IMR-90 (cell line): Measurements from ENCODE around the gene SUPT16H. TPM values are rescaled to one million over a fixed set of nuclear protein-coding genes. Genes with fewer than 3 reads are reported as not detected.

Experiments
- ATAC-seq: fragments of 200-7000 bp; cut with Tn5 transposase; 2 replicates; pipeline ENCODE4 v1.9.1; 2020; ENCODE audit warnings: low read depth, mild to moderate bottlenecking, moderate library complexity
- BruUV-seq: library from RNA; stranded (reverse); fragments of 400-500 nt; replicated peaks from 2 replicates; lab custom pipeline; 2021; lab: Mats Ljungman, UMichigan
- CTCF ChIA-PET: fragments of 300-600 bp; formaldehyde crosslinking; extraction: SDS; loops from one replicate; lab custom pipeline; 2021; ENCODE audit warnings: antibody characterized with exemption; lab: Yijun Ruan, JAX
- POLR2A ChIA-PET: fragments of 300-600 bp; sonication (Branson Sonifier 250); formaldehyde crosslinking; loops from one replicate; lab custom pipeline; 2022; ENCODE audit warnings: antibody characterized with exemption; ENCODE audit not compliant: unreplicated experiment; lab: Charles Lee
- DNase-seq: peaks from one replicate; pipeline ENCODE4 v3.0.0; 2013
- H2AFZ ChIP-seq: replicated peaks from 2 replicates; pipeline ENCODE3; 2013; ENCODE audit warnings: low read length, mild to moderate bottlenecking; ENCODE audit not compliant: poor library complexity
- H2AK5ac ChIP-seq: 2 replicates; pipeline ENCODE4 v1.6.1; 2013; ENCODE audit warnings: low read depth, low read length, inconsistent platforms
- H2AK9ac ChIP-seq: replicated peaks from 2 replicates; pipeline ENCODE3; 2013; ENCODE audit warnings: mild to moderate bottlenecking, low read depth, low read length, moderate library complexity; ENCODE audit not compliant: poor library complexity
- H2BK120ac ChIP-seq: 2 replicates; pipeline ENCODE4 v1.6.1; 2013; ENCODE audit warnings: low read depth, low read length, inconsistent platforms
- H2BK15ac ChIP-seq: 3 replicates; pipeline ENCODE4 v1.6.1; 2013; ENCODE audit warnings: low read depth, low read length, inconsistent platforms
- H2BK20ac ChIP-seq: 2 replicates; pipeline ENCODE4 v1.6.1; 2013; ENCODE audit warnings: low read depth, mild to moderate bottlenecking, inconsistent platforms, low read length, moderate library complexity
- H2BK5ac ChIP-seq: 2 replicates; pipeline ENCODE4 v1.6.1; 2013; ENCODE audit warnings: mild to moderate bottlenecking, low read depth, low read length, inconsistent platforms; ENCODE audit not compliant: poor library complexity, severe bottlenecking
- H3K14ac ChIP-seq: replicated peaks from 2 replicates; pipeline ENCODE4 v1.6.1; 2013; ENCODE audit warnings: low read depth, low read length, inconsistent platforms
- H3K18ac ChIP-seq: 2 replicates; pipeline ENCODE4 v1.6.1; 2013; ENCODE audit warnings: low read depth, low read length, control low read depth
- H3K23ac ChIP-seq: 2 replicates; pipeline ENCODE4 v1.6.1; 2013; ENCODE audit warnings: low read depth, low read length, inconsistent platforms
- H3K27ac ChIP-seq: 2 replicates; pipeline ENCODE4 v1.5.1; 2013; ENCODE audit warnings: mild to moderate bottlenecking, control low read depth, low read length; ENCODE audit not compliant: insufficient read depth
- H3K27me3 ChIP-seq: 2 replicates; pipeline ENCODE4 v1.6.1; 2013; ENCODE audit warnings: low read length; ENCODE audit not compliant: control insufficient read depth, insufficient read depth
- H3K36me3 ChIP-seq: 2 replicates; pipeline ENCODE4 v1.6.1; 2013; ENCODE audit warnings: low read length, mixed read lengths; ENCODE audit not compliant: control insufficient read depth, insufficient read depth
- H3K4ac ChIP-seq: 2 replicates; pipeline ENCODE4 v1.6.1; 2013; ENCODE audit warnings: low read depth, low read length, inconsistent platforms
- H3K4me1 ChIP-seq: 2 replicates; pipeline ENCODE4 v1.6.1; 2013; ENCODE audit warnings: low read length, mixed read lengths; ENCODE audit not compliant: control insufficient read depth, insufficient read depth
- H3K4me2 ChIP-seq: 2 replicates; pipeline ENCODE4 v1.6.1; 2013; ENCODE audit warnings: low read depth, mild to moderate bottlenecking, control low read depth, low read length, moderate library complexity
- H3K4me3 ChIP-seq: 2 replicates; pipeline ENCODE4 v1.5.1; 2013; ENCODE audit warnings: low read depth, mild to moderate bottlenecking, control low read depth, low read length, moderate library complexity; ENCODE audit not compliant: insufficient read depth
- H3K56ac ChIP-seq: 2 replicates; pipeline ENCODE4 v1.6.1; 2013; ENCODE audit warnings: low read length, inconsistent platforms; ENCODE audit not compliant: insufficient read depth; ENCODE audit errors: extremely low read depth
- H3K79me1 ChIP-seq, 2 experiments: 2 replicates each; pipeline ENCODE4 v1.6.1; 2013; ENCODE audit warnings: low read length in 2 of 2, inconsistent platforms in 1 of 2, low read depth in 1 of 2
- H3K9ac ChIP-seq: 2 replicates; pipeline ENCODE4 v1.6.1; 2013; ENCODE audit warnings: low read depth, low read length, control low read depth
- H3K9me1 ChIP-seq: 2 replicates; pipeline ENCODE4 v1.6.1; 2013; ENCODE audit warnings: low read length, inconsistent platforms; ENCODE audit not compliant: insufficient read depth
- H3K9me3 ChIP-seq: 2 replicates; pipeline ENCODE4 v1.6.1; 2013; ENCODE audit warnings: low read length; ENCODE audit not compliant: control insufficient read depth, insufficient read depth
- H4K20me1 ChIP-seq: 2 replicates; pipeline ENCODE4 v1.6.1; 2013; ENCODE audit warnings: low read length, inconsistent platforms; ENCODE audit not compliant: insufficient read depth
- H4K5ac ChIP-seq: 2 replicates; pipeline ENCODE4 v1.6.1; 2013; ENCODE audit warnings: mild to moderate bottlenecking, low read depth, low read length, control low read depth
- H4K8ac ChIP-seq, 2 experiments: 2 replicates each; pipeline ENCODE4 v1.6.1; 2013; ENCODE audit warnings: low read depth in 2 of 2, low read length in 2 of 2, control low read depth in 1 of 2, inconsistent platforms in 1 of 2
- H4K91ac ChIP-seq: 2 replicates; pipeline ENCODE4 v1.6.1; 2013; ENCODE audit warnings: low read depth, low read length, inconsistent platforms; ENCODE audit not compliant: insufficient read depth
- BHLHE40 ChIP-seq: fragments of 150-350 bp; IDR thresholded peaks from 2 replicates; pipeline ENCODE4 v1.6.1; 2016; ENCODE audit warnings: mild to moderate bottlenecking, low read depth, low read length
- CEBPB ChIP-seq: IDR thresholded peaks from 2 replicates; pipeline ENCODE4 v1.6.1; 2012; ENCODE audit warnings: low read depth, low read length, improper control_type of control experiment
- FOS ChIP-seq: fragments of 150-350 bp; IDR thresholded peaks from 2 replicates; pipeline ENCODE4 v1.6.1; 2016; ENCODE audit warnings: low read depth, low read length
- MAFK ChIP-seq: IDR thresholded peaks from 2 replicates; pipeline ENCODE4 v1.6.1; 2012; ENCODE audit warnings: low read depth, low read length, improper control_type of control experiment
- MAZ ChIP-seq: IDR thresholded peaks from 2 replicates; pipeline ENCODE4 v1.6.1; 2012; ENCODE audit warnings: low read depth, mild to moderate bottlenecking, low read length, improper control_type of control experiment, moderate library complexity, borderline replicate concordance
- MXI1 ChIP-seq: IDR thresholded peaks from 2 replicates; pipeline ENCODE4 v1.6.1; 2012; ENCODE audit warnings: low read depth, mild to moderate bottlenecking, low read length, moderate library complexity, borderline replicate concordance
- NFE2L2 ChIP-seq: fragments of 150-350 bp; IDR thresholded peaks from 2 replicates; pipeline ENCODE4 v1.6.1; 2016; ENCODE audit warnings: low read depth, mild to moderate bottlenecking, low read length
- POLR2A ChIP-seq: IDR thresholded peaks from 2 replicates; pipeline ENCODE4 v1.6.1; 2012; ENCODE audit warnings: mild to moderate bottlenecking, low read depth, low read length
- RAD21 ChIP-seq: IDR thresholded peaks from 2 replicates; pipeline ENCODE4 v1.6.1; 2012; ENCODE audit warnings: low read length, improper control_type of control experiment
- RCOR1 ChIP-seq: IDR thresholded peaks from 2 replicates; pipeline ENCODE4 v1.6.1; 2012; ENCODE audit warnings: mild to moderate bottlenecking, low read length, improper control_type of control experiment; ENCODE audit not compliant: insufficient replicate concordance
- RFX5 ChIP-seq: IDR thresholded peaks from 2 replicates; pipeline ENCODE4 v1.8.0; 2012; ENCODE audit warnings: low read depth, mild to moderate bottlenecking, low read length, moderate library complexity
- SMC3 ChIP-seq: fragments of 150-350 bp; IDR thresholded peaks from 2 replicates; pipeline ENCODE4 v1.6.1; 2016; ENCODE audit warnings: low read depth, mild to moderate bottlenecking, antibody characterized with exemption, low read length, moderate library complexity
- WGBS, 2 experiments: methylation state at CpG; one replicate each; pipeline versions ENCODE4 v1.1.5 to v1.1.7; 2013; ENCODE audit warnings: missing lambda C conversion rate in 2 of 2; ENCODE audit not compliant: insufficient read length in 1 of 2; ENCODE audit errors: extremely low coverage in 2 of 2; 5-methylcytosine and 5-hydroxymethylcytosine counted together
- dilution Hi-C: fragments of 300-500 bp; cut with HindIII; formaldehyde crosslinking; loops from one replicate; pipeline ENCODE4 v1.14.3; 2018; ENCODE audit warnings: low sequenced_read_pairs; ENCODE audit not compliant: unreplicated experiment
- in situ Hi-C: fragments of 300-500 bp; cut with MboI; formaldehyde crosslinking; loops from 3 replicates; pipeline ENCODE4 v1.14.3; 2019; ENCODE audit warnings: low sequenced_read_pairs, inconsistent platforms, mixed read lengths
- intact Hi-C: fragments of 100-400 bp; cut with micrococcal nuclease; formaldehyde crosslinking; loops from 2 replicates; pipeline ENCODE4 v1.10.0; 2022
- polyA plus RNA-seq, 3 experiments: library from polyadenylated mRNA; depleted of rRNA; stranded (reverse); fragments of >200 nt; gene quantifications; 2 replicates each; pipeline ENCODE4 v1.2.3, GENCODE V29; 2012; ENCODE audit warnings: low replicate concordance in 1 of 3
- total RNA-seq: library from RNA; depleted of rRNA; stranded (reverse); fragments of >200 nt; gene quantifications from 2 replicates; pipeline ENCODE4 v1.2.3, GENCODE V29; 2012
- TF ChIP-seq, protein P1 (sequence below): conservative IDR thresholded peaks from 2 replicates; pipeline ENCODE4 v1.5.1; 2012; ENCODE audit warnings: mild to moderate bottlenecking, low read depth, low read length, improper control_type of control experiment
- TF ChIP-seq, protein P2 (sequence below): fragments of 150-350 bp; IDR thresholded peaks from 2 replicates; pipeline ENCODE4 v1.6.1; 2017; ENCODE audit warnings: mild to moderate bottlenecking, antibody characterized with exemption, low read length, low read depth
- TF ChIP-seq, protein P3 (sequence below): fragments of 150-350 bp; IDR thresholded peaks from 2 replicates; pipeline ENCODE4 v1.6.1; 2016; ENCODE audit warnings: low read depth, mild to moderate bottlenecking, low read length, moderate library complexity, borderline replicate concordance

Gene SUPT16H
- total and polyA plus RNA-seq, 2 of the 4 experiments (the other 2 are of a cell fraction), result 50.6 to 103 TPM

DNA sequence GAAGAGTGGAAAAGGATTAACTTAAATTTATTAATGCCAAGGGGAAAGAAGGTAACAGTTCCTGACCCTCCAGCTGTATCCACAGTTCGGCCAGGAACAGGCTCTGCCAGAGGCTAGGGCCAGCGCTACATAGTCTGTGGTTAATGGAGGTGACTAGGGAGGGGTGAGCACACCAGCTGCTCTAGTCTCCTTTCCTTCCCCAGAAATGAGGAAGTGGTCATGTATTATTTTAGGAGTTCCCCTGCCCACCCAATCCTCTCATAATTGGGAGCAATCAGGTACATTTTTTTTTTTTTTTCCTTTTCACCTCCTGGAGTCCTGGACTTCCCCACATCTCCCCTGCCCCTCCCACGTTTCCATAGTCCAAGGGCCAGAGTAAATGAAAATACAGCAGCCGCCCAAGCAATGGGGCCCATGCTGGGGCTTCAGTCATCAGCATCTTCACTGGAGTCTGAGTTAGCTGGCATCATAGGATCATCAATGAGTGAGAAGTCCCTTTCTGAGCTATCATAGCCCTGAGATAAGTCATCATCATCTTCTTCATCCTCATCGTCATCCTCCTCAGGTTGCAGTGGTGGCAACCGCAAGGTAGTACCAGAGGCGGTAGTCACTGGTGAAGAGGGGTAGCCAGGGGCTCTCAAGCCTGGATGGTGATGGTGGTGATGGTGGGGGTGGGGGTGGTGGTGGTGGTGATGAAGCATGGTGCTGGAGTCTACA is 1.5 kb upstream of the SUPT16H start:
- H3K4me3 ChIP-seq, result no peak overlapping the region
- no peak overlapping the region for H2BK20ac ChIP-seq
- ATAC-seq (no peak), DNase-seq (no peak)
- no peak overlapping the region for H2AFZ ChIP-seq
- no peak overlapping the region for H3K9ac ChIP-seq
- H3K4me1 ChIP-seq, result no peaks in the 10 kb centered on the region
- H2BK5ac ChIP-seq, result no peak overlapping the region
- H2BK120ac ChIP-seq, result no peak overlapping the region
- BruUV-seq, result no TSS peak
- H3K18ac ChIP-seq, result no peak overlapping the region
- H3K36me3 ChIP-seq, result peaks cover 23% of the 10 kb centered on the region
- H3K27ac ChIP-seq, result no peak overlapping the region
- peaks cover 4 to 23% of the 10 kb centered on the region in 2 experiments; a peak in 1 of 4 replicates for H3K79me1 ChIP-seq
- H3K23ac ChIP-seq, result no peak overlapping the region
- H4K8ac ChIP-seq, result no peak overlapping the region
- no peak overlapping the region for H2AK5ac ChIP-seq
- H3K14ac ChIP-seq, result no peak overlapping the region
- no peak overlapping the region for H2BK15ac ChIP-seq
- no peaks in the 10 kb centered on the region for H3K9me3 ChIP-seq
- no peak overlapping the region for H4K5ac ChIP-seq
- no peak overlapping the region for H4K91ac ChIP-seq
- ChIA-PET POLR2A (no interaction called here), CTCF (interaction anchor here (0.6 to 1.3 kb wide), 2 partner anchors 8 to 19 kb away, joined by 3 to 4 read pairs; no protein-coding TSS in a partner anchor)
- dilution Hi-C loops, result no loop called here
- H3K9me1 ChIP-seq, result no peaks in the 10 kb centered on the region
- no peak overlapping the region for H3K56ac ChIP-seq
- peaks cover 11% of the 10 kb centered on the region; the same call in 1 of the 2 replicates for H4K20me1 ChIP-seq
- in situ Hi-C loops, result no loop called here
- WGBS, 2 experiments, result 80% methylated on average over 1 of the region's 7 CpGs; no CpG with 5 or more reads in 1 of the 2 experiments
- H2AK9ac ChIP-seq, result no peak overlapping the region
- no peaks in the 10 kb centered on the region for H3K27me3 ChIP-seq
- no peak overlapping the region for H3K4me2 ChIP-seq
- no peak overlapping the region for H3K4ac ChIP-seq
- intact Hi-C loops, result loop anchor here (2.0 kb wide), 1 partner anchor 153 kb away; no protein-coding TSS in a partner anchor
- TF ChIP-seq FOS, result no peak
- TF ChIP-seq, protein P1, sequence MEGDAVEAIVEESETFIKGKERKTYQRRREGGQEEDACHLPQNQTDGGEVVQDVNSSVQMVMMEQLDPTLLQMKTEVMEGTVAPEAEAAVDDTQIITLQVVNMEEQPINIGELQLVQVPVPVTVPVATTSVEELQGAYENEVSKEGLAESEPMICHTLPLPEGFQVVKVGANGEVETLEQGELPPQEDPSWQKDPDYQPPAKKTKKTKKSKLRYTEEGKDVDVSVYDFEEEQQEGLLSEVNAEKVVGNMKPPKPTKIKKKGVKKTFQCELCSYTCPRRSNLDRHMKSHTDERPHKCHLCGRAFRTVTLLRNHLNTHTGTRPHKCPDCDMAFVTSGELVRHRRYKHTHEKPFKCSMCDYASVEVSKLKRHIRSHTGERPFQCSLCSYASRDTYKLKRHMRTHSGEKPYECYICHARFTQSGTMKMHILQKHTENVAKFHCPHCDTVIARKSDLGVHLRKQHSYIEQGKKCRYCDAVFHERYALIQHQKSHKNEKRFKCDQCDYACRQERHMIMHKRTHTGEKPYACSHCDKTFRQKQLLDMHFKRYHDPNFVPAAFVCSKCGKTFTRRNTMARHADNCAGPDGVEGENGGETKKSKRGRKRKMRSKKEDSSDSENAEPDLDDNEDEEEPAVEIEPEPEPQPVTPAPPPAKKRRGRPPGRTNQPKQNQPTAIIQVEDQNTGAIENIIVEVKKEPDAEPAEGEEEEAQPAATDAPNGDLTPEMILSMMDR, result no peak
- TF ChIP-seq MAFK, result no peak
- no peak for TF ChIP-seq NFE2L2
- TF ChIP-seq RFX5, result no peak
- no peak for TF ChIP-seq POLR2A
- TF ChIP-seq RCOR1, result no peak
- no peak for TF ChIP-seq BHLHE40
- TF ChIP-seq, protein P2, sequence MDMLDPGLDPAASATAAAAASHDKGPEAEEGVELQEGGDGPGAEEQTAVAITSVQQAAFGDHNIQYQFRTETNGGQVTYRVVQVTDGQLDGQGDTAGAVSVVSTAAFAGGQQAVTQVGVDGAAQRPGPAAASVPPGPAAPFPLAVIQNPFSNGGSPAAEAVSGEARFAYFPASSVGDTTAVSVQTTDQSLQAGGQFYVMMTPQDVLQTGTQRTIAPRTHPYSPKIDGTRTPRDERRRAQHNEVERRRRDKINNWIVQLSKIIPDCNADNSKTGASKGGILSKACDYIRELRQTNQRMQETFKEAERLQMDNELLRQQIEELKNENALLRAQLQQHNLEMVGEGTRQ, result no peak
- TF ChIP-seq MXI1, result no peak
- TF ChIP-seq CEBPB, result no peak
- no peak for TF ChIP-seq MAZ
- no peak for TF ChIP-seq RAD21
- no peak for TF ChIP-seq SMC3
- TF ChIP-seq, protein P3, sequence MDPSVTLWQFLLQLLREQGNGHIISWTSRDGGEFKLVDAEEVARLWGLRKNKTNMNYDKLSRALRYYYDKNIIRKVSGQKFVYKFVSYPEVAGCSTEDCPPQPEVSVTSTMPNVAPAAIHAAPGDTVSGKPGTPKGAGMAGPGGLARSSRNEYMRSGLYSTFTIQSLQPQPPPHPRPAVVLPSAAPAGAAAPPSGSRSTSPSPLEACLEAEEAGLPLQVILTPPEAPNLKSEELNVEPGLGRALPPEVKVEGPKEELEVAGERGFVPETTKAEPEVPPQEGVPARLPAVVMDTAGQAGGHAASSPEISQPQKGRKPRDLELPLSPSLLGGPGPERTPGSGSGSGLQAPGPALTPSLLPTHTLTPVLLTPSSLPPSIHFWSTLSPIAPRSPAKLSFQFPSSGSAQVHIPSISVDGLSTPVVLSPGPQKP, result no peak
